ENCODE measurements around the gene B4GALT5. TPM values are rescaled to one million over a fixed set of nuclear protein-coding genes. Genes with fewer than 3 reads are reported as not detected.
A peak's percentile ranks its signal among the peaks of the same experiment; 100 is the strongest.
"Not testable (repeated sequence)": the region's sequence is repeated elsewhere in the genome, so short reads cannot be mapped to it uniquely, and the experiment has no call there.

B4GALT5 gene
- total RNA-seq, 1 experiment from 2014 or later = 41.7 TPM

- DNase-seq (ENCODE audit: low read depth) = no peak
Observed at GRCh38 chr20:49737260-49737659, 23.6 kb upstream of the B4GALT5 start.

GRCh38 chr20:49729780-49730179 lies 16.1 kb upstream of the B4GALT5 start:
- DNase-seq (ENCODE audit: low read depth) = no peak

GRCh38 chr20:49727894-49728885 lies 14.5 kb upstream of the B4GALT5 start:
- no peak for DNase-seq (ENCODE audit: low read depth)

- no peak for DNase-seq (ENCODE audit: low read depth)
Observed at GRCh38 chr20:49727478-49727877, 13.8 kb upstream of the B4GALT5 start.

- no peak for DNase-seq (ENCODE audit: low read depth)
Observed at GRCh38 chr20:49725694-49726093, 12.0 kb upstream of the B4GALT5 start.

GRCh38 chr20:49725224-49725606 lies 11.5 kb upstream of the B4GALT5 start:
- DNase-seq (ENCODE audit: low read depth) = not testable (repeated sequence)

GRCh38 chr20:49724408-49725223 lies 10.9 kb upstream of the B4GALT5 start:
- peak; percentile 66 for DNase-seq (ENCODE audit: low read depth)

- not testable (repeated sequence) for DNase-seq (ENCODE audit: low read depth)
Observed at GRCh38 chr20:49723758-49724157, 10.1 kb upstream of the B4GALT5 start.

GRCh38 chr20:49721326-49721725 lies 7.6 kb upstream of the B4GALT5 start:
- DNase-seq (ENCODE audit: low read depth) = not testable (repeated sequence)

GRCh38 chr20:49715466-49715865 lies 1.8 kb upstream of the B4GALT5 start:
- DNase-seq (ENCODE audit: low read depth) = no peak

GRCh38 chr20:49712996-49713752 lies 504 bp downstream of the B4GALT5 start:
- peak; percentile 29 for DNase-seq (ENCODE audit: low read depth)

- DNase-seq (ENCODE audit: low read depth) = no peak
Observed at GRCh38 chr20:49712646-49712995, 1.1 kb downstream of the B4GALT5 start.

GRCh38 chr20:49712118-49712517 lies 1.6 kb downstream of the B4GALT5 start:
- no peak for DNase-seq (ENCODE audit: low read depth)

GRCh38 chr20:49711667-49711987 lies 2.1 kb downstream of the B4GALT5 start:
- no peak for DNase-seq (ENCODE audit: low read depth)

- no peak for DNase-seq (ENCODE audit: low read depth)
Observed at GRCh38 chr20:49710971-49711666, 2.6 kb downstream of the B4GALT5 start.

GRCh38 chr20:49707118-49707517 lies 6.6 kb downstream of the B4GALT5 start:
- no peak for DNase-seq (ENCODE audit: low read depth)

- no peak for DNase-seq (ENCODE audit: low read depth)
Observed at GRCh38 chr20:49706630-49707091, 7.0 kb downstream of the B4GALT5 start.

- not testable (repeated sequence) for DNase-seq (ENCODE audit: low read depth)
Observed at GRCh38 chr20:49705893-49706292, 7.8 kb downstream of the B4GALT5 start.

GRCh38 chr20:49705358-49705757 lies 8.3 kb downstream of the B4GALT5 start:
- no peak for DNase-seq (ENCODE audit: low read depth)

GRCh38 chr20:49704932-49705336 lies 8.7 kb downstream of the B4GALT5 start:
- DNase-seq (ENCODE audit: low read depth) = no peak

- no peak for DNase-seq (ENCODE audit: low read depth)
Observed at GRCh38 chr20:49701916-49702315, 11.8 kb downstream of the B4GALT5 start.

Measured in HT1080 (cell line).